K562 (cell line): ENCODE results near the gene SFI1. TPM values are rescaled to one million over a fixed set of nuclear protein-coding genes. Genes with fewer than 3 reads are reported as not detected.
A peak's percentile ranks its signal among the peaks of the same experiment; 100 is the strongest.

ENCODE experiments used
- EWSR1 ChIP-seq: fragments of 450-650 bp; IDR thresholded peaks from 2 replicates; pipeline ENCODE4 v1.6.1; 2018; ENCODE audit warnings: borderline replicate concordance, mild to moderate bottlenecking, low read depth, moderate library complexity; ENCODE audit not compliant: partially characterized antibody
- JUND ChIP-seq, 2 experiments: IDR thresholded peaks; 2 replicates in 1 of 2; 3 replicates in 1 of 2; pipeline ENCODE4 v1.6.1; 2011; ENCODE audit warnings: borderline replicate concordance in 2 of 2, low read depth in 2 of 2, low read length in 2 of 2, improper control_type of control experiment in 1 of 2, missing biosample characterization in 1 of 2, missing genetic modification characterization in 1 of 2, missing genetic modification reagents in 1 of 2
- POLR2AphosphoS5 ChIP-seq: IDR thresholded peaks from 2 replicates; pipeline ENCODE4 v1.6.1; 2011; ENCODE audit warnings: mild to moderate bottlenecking, low read depth, low read length, moderate library complexity; ENCODE audit not compliant: control insufficient read depth, insufficient read depth
- PTRF ChIP-seq: fragments of 450-650 bp; IDR thresholded peaks from 2 replicates; pipeline ENCODE4 v1.6.1; 2016; ENCODE audit warnings: mild to moderate bottlenecking, missing genetic modification characterization, missing compliant biosample characterization
- SMARCA5 ChIP-seq: fragments of 450-650 bp; IDR thresholded peaks from 2 replicates; pipeline ENCODE4 v1.6.1; 2016
- SRSF9 ChIP-seq: fragments of 200-400 bp; formaldehyde crosslinking; IDR thresholded peaks from 2 replicates; pipeline ENCODE4 v1.6.1; 2017; ENCODE audit warnings: low read depth, low read length, borderline replicate concordance
- TAF9B ChIP-seq: fragments of 450-650 bp; IDR thresholded peaks from 2 replicates; pipeline ENCODE4 v1.6.1; 2018; ENCODE audit warnings: mild to moderate bottlenecking; ENCODE audit not compliant: partially characterized antibody
- polyA plus RNA-seq, 8 experiments: library from polyadenylated mRNA; depleted of rRNA in 4 of 8; stranded (reverse) in 5 of 8; unstranded in 3 of 8; fragments of >200 nt; fragmentation: Nextera tagmentation in 2 of 8; fragmentation: Illumina TruSeq in 1 of 8; extraction: Ambion mirVana in 2 of 8; extraction: Trizol in 1 of 8; gene quantifications; 2 replicates each; pipeline versions ENCODE4 v1.2.1 to v1.2.3, GENCODE V29; 2011 to 2014; ENCODE audit warnings: inconsistent platforms in 1 of 8, missing spikeins in 1 of 8
- total RNA-seq, 7 experiments: library from RNA; depleted of rRNA in 6 of 7; stranded (reverse); fragments of >200 nt in 6 of 7; fragmentation: Illumina TruSeq in 2 of 7; extraction: Trizol in 2 of 7; gene quantifications; 2 replicates each; pipeline versions ENCODE4 v1.2.1 to v1.2.3, GENCODE V29; 2011 to 2021; ENCODE audit warnings: low replicate concordance in 1 of 7
- TF ChIP-seq, protein P1 (sequence below): fragments of 450-650 bp; IDR thresholded peaks from 2 replicates; pipeline ENCODE4 v1.6.1; 2016; ENCODE audit warnings: mild to moderate bottlenecking, moderate library complexity
- TF ChIP-seq, protein P2 (sequence below): fragments of 250-450 bp; sonication (Bioruptor Pico); IDR thresholded peaks from 2 replicates; pipeline ENCODE4 v1.5.0; 2021; ENCODE audit warnings: mild to moderate bottlenecking, borderline replicate concordance
- TF ChIP-seq, protein P3 (sequence below): fragments of 200-800 bp; sonication (Bioruptor generic); IDR thresholded peaks from 2 replicates; pipeline ENCODE4 v1.6.1; 2017; ENCODE audit warnings: missing genetic modification characterization, missing compliant biosample characterization

Gene SFI1
- total and polyA plus RNA-seq, 9 of the 15 experiments (the other 6 are each of a cell fraction or from before 2014, with no cell fraction given) = 3.0 to 25.6 (median 14.1) TPM

DNA sequence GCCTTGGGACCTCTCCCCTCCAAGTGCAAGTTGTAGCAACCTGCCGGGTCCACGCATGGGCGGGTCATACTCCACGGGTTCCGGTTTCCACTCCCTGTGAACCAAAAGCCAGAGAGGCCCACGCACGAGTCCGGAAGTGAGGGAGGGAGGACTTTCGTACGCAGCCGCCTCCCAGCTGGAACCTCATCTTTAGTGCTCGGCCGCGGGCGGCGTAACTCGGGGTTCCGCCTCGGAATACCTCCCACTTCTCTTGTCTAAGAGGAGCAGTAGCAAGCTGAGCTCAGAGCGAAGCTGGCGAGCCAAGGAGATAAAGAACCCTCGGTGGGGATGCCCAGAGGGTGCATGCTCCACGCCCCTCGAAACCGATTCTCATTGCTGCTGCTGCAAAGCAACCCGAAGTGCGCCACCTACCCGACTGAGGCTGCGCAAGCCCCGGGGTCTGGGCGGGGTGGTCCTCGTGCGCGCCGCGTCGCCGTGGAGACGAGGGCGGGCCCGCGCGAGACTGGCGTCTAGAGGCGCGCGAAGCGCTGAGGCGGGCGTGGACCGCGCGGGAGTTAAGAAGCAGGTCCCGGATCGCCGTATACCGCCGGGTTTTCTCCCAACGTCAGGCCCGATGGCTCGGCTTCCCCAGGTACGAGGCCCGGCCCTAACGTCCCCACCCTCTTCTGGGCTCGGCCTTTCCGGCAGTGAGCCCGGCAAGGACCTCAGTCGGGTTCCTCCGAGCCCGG lies at the start of gene SFI1 (continued):
- peak; percentile 53; the same call in 1 of the 2 replicates for TF ChIP-seq POLR2AphosphoS5
- TF ChIP-seq PTRF = no peak
- TF ChIP-seq, protein P1, sequence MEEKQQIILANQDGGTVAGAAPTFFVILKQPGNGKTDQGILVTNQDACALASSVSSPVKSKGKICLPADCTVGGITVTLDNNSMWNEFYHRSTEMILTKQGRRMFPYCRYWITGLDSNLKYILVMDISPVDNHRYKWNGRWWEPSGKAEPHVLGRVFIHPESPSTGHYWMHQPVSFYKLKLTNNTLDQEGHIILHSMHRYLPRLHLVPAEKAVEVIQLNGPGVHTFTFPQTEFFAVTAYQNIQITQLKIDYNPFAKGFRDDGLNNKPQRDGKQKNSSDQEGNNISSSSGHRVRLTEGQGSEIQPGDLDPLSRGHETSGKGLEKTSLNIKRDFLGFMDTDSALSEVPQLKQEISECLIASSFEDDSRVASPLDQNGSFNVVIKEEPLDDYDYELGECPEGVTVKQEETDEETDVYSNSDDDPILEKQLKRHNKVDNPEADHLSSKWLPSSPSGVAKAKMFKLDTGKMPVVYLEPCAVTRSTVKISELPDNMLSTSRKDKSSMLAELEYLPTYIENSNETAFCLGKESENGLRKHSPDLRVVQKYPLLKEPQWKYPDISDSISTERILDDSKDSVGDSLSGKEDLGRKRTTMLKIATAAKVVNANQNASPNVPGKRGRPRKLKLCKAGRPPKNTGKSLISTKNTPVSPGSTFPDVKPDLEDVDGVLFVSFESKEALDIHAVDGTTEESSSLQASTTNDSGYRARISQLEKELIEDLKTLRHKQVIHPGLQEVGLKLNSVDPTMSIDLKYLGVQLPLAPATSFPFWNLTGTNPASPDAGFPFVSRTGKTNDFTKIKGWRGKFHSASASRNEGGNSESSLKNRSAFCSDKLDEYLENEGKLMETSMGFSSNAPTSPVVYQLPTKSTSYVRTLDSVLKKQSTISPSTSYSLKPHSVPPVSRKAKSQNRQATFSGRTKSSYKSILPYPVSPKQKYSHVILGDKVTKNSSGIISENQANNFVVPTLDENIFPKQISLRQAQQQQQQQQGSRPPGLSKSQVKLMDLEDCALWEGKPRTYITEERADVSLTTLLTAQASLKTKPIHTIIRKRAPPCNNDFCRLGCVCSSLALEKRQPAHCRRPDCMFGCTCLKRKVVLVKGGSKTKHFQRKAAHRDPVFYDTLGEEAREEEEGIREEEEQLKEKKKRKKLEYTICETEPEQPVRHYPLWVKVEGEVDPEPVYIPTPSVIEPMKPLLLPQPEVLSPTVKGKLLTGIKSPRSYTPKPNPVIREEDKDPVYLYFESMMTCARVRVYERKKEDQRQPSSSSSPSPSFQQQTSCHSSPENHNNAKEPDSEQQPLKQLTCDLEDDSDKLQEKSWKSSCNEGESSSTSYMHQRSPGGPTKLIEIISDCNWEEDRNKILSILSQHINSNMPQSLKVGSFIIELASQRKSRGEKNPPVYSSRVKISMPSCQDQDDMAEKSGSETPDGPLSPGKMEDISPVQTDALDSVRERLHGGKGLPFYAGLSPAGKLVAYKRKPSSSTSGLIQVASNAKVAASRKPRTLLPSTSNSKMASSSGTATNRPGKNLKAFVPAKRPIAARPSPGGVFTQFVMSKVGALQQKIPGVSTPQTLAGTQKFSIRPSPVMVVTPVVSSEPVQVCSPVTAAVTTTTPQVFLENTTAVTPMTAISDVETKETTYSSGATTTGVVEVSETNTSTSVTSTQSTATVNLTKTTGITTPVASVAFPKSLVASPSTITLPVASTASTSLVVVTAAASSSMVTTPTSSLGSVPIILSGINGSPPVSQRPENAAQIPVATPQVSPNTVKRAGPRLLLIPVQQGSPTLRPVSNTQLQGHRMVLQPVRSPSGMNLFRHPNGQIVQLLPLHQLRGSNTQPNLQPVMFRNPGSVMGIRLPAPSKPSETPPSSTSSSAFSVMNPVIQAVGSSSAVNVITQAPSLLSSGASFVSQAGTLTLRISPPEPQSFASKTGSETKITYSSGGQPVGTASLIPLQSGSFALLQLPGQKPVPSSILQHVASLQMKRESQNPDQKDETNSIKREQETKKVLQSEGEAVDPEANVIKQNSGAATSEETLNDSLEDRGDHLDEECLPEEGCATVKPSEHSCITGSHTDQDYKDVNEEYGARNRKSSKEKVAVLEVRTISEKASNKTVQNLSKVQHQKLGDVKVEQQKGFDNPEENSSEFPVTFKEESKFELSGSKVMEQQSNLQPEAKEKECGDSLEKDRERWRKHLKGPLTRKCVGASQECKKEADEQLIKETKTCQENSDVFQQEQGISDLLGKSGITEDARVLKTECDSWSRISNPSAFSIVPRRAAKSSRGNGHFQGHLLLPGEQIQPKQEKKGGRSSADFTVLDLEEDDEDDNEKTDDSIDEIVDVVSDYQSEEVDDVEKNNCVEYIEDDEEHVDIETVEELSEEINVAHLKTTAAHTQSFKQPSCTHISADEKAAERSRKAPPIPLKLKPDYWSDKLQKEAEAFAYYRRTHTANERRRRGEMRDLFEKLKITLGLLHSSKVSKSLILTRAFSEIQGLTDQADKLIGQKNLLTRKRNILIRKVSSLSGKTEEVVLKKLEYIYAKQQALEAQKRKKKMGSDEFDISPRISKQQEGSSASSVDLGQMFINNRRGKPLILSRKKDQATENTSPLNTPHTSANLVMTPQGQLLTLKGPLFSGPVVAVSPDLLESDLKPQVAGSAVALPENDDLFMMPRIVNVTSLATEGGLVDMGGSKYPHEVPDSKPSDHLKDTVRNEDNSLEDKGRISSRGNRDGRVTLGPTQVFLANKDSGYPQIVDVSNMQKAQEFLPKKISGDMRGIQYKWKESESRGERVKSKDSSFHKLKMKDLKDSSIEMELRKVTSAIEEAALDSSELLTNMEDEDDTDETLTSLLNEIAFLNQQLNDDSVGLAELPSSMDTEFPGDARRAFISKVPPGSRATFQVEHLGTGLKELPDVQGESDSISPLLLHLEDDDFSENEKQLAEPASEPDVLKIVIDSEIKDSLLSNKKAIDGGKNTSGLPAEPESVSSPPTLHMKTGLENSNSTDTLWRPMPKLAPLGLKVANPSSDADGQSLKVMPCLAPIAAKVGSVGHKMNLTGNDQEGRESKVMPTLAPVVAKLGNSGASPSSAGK = peak; percentile 46
- no peak for TF ChIP-seq SMARCA5
- TF ChIP-seq, protein P2, sequence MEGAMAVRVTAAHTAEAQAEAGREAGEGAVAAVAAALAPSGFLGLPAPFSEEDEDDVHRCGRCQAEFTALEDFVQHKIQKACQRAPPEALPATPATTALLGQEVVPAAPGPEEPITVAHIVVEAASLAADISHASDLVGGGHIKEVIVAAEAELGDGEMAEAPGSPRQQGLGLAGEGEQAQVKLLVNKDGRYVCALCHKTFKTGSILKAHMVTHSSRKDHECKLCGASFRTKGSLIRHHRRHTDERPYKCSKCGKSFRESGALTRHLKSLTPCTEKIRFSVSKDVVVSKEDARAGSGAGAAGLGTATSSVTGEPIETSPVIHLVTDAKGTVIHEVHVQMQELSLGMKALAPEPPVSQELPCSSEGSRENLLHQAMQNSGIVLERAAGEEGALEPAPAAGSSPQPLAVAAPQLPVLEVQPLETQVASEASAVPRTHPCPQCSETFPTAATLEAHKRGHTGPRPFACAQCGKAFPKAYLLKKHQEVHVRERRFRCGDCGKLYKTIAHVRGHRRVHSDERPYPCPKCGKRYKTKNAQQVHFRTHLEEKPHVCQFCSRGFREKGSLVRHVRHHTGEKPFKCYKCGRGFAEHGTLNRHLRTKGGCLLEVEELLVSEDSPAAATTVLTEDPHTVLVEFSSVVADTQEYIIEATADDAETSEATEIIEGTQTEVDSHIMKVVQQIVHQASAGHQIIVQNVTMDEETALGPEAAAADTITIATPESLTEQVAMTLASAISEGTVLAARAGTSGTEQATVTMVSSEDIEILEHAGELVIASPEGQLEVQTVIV (CRISPR knock-in tag) = no peak
- no peak for TF ChIP-seq JUND (IDR thresholded peaks at IDR 0.05; ENCODE audit: borderline replicate concordance, low read depth, low read length)
- TF ChIP-seq JUND (tag; IDR thresholded peaks at IDR 0.05; ENCODE audit: borderline replicate concordance, low read depth, low read length) = 0 out of 3 replicates have a peak, but pooled peaks have one; percentile 24
- no peak for TF ChIP-seq SRSF9
- TF ChIP-seq, protein P3, sequence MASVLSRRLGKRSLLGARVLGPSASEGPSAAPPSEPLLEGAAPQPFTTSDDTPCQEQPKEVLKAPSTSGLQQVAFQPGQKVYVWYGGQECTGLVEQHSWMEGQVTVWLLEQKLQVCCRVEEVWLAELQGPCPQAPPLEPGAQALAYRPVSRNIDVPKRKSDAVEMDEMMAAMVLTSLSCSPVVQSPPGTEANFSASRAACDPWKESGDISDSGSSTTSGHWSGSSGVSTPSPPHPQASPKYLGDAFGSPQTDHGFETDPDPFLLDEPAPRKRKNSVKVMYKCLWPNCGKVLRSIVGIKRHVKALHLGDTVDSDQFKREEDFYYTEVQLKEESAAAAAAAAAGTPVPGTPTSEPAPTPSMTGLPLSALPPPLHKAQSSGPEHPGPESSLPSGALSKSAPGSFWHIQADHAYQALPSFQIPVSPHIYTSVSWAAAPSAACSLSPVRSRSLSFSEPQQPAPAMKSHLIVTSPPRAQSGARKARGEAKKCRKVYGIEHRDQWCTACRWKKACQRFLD (CRISPR knock-in tag) = no peak
- TF ChIP-seq TAF9B = no peak
- TF ChIP-seq EWSR1 = no peak
